Ascending aorta (tissue), 2 donors: ENCODE data around the gene JUND. TPM values are rescaled to one million over a fixed set of nuclear protein-coding genes. Genes with fewer than 3 reads are reported as not detected.

ENCODE experiments used
- DNase-seq, 2 donors: peaks; one replicate each; pipeline ENCODE4 v3.0.0-alpha.2; 2019; ENCODE audit warnings: low spot score in 2 of 2
- H3K27ac ChIP-seq, 2 donors: fragments of 200-600 bp; sonication (generic); one replicate each; pipeline ENCODE4 v1.5.1; 2016 to 2017; ENCODE audit warnings: mild to moderate bottlenecking in 1 of 2
- H3K27me3 ChIP-seq: fragments of 200-600 bp; sonication (generic); one replicate; pipeline ENCODE4 v1.5.1; 2017
- H3K36me3 ChIP-seq, 2 donors: fragments of 200-600 bp; sonication (generic); one replicate each; pipeline ENCODE4 v1.5.1; 2016
- H3K4me1 ChIP-seq, 2 donors: fragments of 200-600 bp; sonication (generic); one replicate each; pipeline ENCODE4 v1.5.1; 2016 to 2017; ENCODE audit warnings: mild to moderate bottlenecking in 1 of 2
- H3K4me3 ChIP-seq, 2 donors: fragments of 200-600 bp; sonication (generic); one replicate each; pipeline ENCODE4 v1.5.1; 2016 to 2017; ENCODE audit warnings: mild to moderate bottlenecking in 1 of 2
- H3K9me3 ChIP-seq, 2 donors: fragments of 200-600 bp; sonication (generic); one replicate each; pipeline ENCODE4 v1.5.1; 2016
- intact Hi-C: fragments of 100-400 bp; cut with DNase I; formaldehyde crosslinking; loops from one replicate; pipeline ENCODE4 v1.15.1; 2023
- total RNA-seq: library from RNA; depleted of rRNA; stranded (reverse); fragments of >200 nt; gene quantifications from one replicate; pipeline ENCODE4 v1.1.0, GENCODE V29; 2016
- TF ChIP-seq, protein P1 (sequence below), 3 experiments: fragments of 200-600 bp in 2 of 3; fragments of 450-650 bp in 1 of 3; sonication (generic) in 2 of 3; IDR thresholded peaks; one replicate each; pipeline ENCODE4 v1.5.1; 2016 to 2019; ENCODE audit warnings: antibody characterized with exemption in 3 of 3, mild to moderate bottlenecking in 1 of 3, moderate library complexity in 1 of 3

Gene JUND
- total RNA-seq, 1 donor from 2014 or later, result 3,570 TPM

DNA sequence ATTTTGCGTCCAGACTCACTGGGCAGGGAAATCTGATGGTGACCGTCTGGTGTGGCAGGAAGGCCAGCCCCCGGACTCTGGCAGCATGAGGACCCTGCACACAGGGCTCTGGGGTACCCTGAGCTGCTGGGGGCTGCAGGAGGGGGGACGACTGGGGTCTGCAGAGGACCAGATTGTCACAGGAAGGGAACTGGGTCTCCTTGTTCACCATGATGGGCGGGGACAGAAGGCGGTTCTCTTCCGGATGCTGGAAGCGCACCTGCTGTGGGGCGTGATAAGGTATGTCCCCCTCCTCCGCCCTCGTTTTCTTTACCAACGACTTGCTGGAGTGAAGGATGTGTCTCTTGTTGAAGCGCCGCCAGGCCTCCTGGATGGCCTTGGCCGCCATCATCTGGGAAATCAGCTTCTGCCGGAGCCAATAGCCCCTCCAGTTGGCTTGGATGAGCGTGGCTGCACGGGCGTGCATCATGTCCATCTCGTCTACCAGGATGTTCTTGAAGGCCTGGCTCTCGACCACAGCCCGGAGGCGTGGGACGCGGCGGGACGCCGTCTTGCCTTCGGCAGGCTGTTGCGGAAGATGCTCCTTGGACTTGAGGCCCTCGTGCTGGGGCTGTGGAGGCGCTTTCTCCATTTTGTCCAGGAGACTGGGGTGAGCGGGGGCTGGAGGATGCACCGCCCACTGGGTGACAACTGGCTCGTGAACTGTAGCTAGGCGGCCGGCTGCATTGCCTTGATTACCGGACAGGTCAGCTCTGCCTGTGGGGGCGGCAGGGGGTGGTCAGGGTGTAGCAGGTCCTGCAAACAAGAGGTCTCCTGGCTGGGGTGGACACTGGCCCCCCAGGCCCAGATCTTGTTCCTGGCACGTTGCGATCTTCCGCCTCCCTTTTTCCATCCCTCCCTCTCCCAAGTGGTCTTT lies 14.4 kb downstream of the JUND start:
- intact Hi-C loops, result no loop called here
- H3K36me3 ChIP-seq, result peaks cover 28 to 66% of the 10 kb centered on the region in 2 donors
- no peak for DNase-seq

DNA sequence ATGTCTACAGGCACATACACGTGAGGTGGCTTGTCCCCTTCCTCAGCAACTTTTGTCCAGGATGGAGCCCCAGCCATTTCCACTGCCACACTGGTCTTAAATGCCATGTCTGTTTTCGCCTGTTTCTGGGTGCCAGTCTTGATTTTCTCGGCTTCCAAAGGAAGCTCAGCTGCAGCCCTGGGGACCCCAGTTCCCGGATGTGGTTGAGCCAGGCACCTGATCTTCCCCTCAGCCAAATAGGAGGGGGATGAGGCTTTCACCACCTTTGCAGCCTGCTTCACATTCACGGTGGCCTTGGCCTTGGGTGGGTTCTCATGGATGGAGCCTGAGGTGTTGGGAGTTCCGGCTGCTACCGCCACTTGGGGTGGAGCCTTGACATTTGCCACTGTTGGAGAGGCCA lies 15.8 kb downstream of the JUND start:
- H3K9me3 ChIP-seq, result no peaks in the 10 kb centered on the region
- DNase-seq, result no peak
- H3K27ac ChIP-seq, result no peak overlapping the region
- peaks cover 28 to 66% of the 10 kb centered on the region in 2 donors for H3K36me3 ChIP-seq
- H3K4me1 ChIP-seq, result no peaks in the 10 kb centered on the region
- no peaks in the 10 kb centered on the region for H3K27me3 ChIP-seq
- no peak overlapping the region for H3K4me3 ChIP-seq
- intact Hi-C loops, result no loop called here
- TF ChIP-seq, protein P1, sequence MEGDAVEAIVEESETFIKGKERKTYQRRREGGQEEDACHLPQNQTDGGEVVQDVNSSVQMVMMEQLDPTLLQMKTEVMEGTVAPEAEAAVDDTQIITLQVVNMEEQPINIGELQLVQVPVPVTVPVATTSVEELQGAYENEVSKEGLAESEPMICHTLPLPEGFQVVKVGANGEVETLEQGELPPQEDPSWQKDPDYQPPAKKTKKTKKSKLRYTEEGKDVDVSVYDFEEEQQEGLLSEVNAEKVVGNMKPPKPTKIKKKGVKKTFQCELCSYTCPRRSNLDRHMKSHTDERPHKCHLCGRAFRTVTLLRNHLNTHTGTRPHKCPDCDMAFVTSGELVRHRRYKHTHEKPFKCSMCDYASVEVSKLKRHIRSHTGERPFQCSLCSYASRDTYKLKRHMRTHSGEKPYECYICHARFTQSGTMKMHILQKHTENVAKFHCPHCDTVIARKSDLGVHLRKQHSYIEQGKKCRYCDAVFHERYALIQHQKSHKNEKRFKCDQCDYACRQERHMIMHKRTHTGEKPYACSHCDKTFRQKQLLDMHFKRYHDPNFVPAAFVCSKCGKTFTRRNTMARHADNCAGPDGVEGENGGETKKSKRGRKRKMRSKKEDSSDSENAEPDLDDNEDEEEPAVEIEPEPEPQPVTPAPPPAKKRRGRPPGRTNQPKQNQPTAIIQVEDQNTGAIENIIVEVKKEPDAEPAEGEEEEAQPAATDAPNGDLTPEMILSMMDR (IDR thresholded peaks at IDR 0.05), result no peak

More for the DNA sequence above, 14.4 kb downstream of the JUND start:
- no peaks in the 10 kb centered on the region for H3K9me3 ChIP-seq
- H3K27me3 ChIP-seq, result no peaks in the 10 kb centered on the region
- H3K4me3 ChIP-seq, result no peak overlapping the region
- no peaks in the 10 kb centered on the region for H3K4me1 ChIP-seq
- TF ChIP-seq, protein P1 (IDR thresholded peaks at IDR 0.05), result no peak
- no peak overlapping the region for H3K27ac ChIP-seq

DNA sequence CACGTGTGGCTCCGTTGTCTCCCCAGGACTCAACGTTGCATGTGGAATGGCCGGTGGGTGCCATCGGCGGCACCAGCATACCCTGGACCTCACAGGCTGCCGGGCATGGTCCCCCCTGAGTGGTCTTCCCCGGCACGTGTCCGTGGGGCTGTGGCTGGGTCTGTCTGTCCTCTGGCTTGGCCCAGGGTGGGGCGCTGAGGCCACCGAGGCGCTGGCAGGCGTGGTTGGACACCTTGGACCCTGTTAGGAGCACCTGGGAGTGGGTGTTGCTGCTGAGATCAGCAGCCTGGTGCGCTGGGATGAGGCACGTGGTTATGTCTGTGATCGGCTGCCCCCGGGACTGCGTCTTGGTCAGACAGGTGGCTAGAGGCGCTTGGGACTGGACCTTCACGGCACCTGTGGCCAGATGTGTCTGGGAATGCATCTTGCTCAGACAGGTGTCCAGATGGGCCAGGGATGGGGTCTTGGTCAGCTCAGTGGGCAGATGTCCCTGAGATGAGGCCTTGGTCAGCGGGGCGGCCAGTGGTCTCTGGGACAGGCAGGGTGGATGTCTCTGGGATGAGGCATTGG lies 16.4 kb downstream of the JUND start:
- no peaks in the 10 kb centered on the region for H3K27me3 ChIP-seq
- peaks cover 28 to 66% of the 10 kb centered on the region in 2 donors for H3K36me3 ChIP-seq
- intact Hi-C loops, result loop anchor here (5.0 kb wide), 1 partner anchor 137 kb away; no protein-coding TSS in a partner anchor
- no peak overlapping the region for H3K27ac ChIP-seq
- TF ChIP-seq, protein P1 (IDR thresholded peaks at IDR 0.05), result no peak
- no peak overlapping the region for H3K4me3 ChIP-seq
- no peaks in the 10 kb centered on the region for H3K9me3 ChIP-seq
- no peak for DNase-seq
- no peaks in the 10 kb centered on the region for H3K4me1 ChIP-seq

DNA sequence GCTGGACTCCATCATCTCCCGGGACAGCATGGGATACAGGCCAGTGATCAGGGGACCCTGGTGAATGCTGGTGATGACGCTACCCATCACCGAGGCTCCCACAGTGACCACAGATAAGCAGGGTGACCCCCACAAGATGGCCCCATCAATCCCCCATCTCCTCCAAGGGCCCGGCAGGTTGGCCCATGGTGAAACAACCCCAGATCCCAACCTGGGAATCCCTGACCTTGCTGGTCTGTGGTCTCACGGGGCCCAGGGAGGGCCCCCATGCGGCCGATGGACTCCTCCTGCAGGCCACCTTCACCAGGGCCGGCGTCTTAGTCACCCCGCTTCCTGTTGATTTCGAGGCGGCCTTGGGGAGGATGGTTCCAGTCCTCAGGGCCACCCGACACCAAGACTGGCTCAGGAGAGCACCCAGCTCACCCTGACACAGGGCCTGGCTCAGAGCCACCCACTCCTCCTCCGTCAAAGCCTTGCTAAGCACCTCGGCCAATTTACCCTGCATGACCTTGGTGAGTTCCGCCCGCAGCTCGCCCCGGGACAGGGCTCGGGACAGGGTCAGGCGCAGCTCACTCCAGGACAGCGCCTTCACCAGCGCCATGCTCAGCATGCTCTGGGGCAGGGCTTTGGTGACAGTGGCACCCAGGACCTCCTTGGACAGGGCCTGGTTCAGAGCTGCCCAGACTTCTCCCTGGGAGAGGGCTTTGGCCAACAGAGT lies 17.1 kb downstream of the JUND start:
- no peak overlapping the region for H3K27ac ChIP-seq
- intact Hi-C loops, result loop anchor here (5.0 kb wide), 1 partner anchor 138 kb away; no protein-coding TSS in a partner anchor
- H3K27me3 ChIP-seq, result no peaks in the 10 kb centered on the region
- H3K36me3 ChIP-seq, result peaks cover 28 to 65% of the 10 kb centered on the region in 2 donors
- no peak overlapping the region for H3K4me3 ChIP-seq
- H3K4me1 ChIP-seq, result no peaks in the 10 kb centered on the region
- TF ChIP-seq, protein P1 (IDR thresholded peaks at IDR 0.05), result no peak
- no peaks in the 10 kb centered on the region for H3K9me3 ChIP-seq
- no peak for DNase-seq

DNA sequence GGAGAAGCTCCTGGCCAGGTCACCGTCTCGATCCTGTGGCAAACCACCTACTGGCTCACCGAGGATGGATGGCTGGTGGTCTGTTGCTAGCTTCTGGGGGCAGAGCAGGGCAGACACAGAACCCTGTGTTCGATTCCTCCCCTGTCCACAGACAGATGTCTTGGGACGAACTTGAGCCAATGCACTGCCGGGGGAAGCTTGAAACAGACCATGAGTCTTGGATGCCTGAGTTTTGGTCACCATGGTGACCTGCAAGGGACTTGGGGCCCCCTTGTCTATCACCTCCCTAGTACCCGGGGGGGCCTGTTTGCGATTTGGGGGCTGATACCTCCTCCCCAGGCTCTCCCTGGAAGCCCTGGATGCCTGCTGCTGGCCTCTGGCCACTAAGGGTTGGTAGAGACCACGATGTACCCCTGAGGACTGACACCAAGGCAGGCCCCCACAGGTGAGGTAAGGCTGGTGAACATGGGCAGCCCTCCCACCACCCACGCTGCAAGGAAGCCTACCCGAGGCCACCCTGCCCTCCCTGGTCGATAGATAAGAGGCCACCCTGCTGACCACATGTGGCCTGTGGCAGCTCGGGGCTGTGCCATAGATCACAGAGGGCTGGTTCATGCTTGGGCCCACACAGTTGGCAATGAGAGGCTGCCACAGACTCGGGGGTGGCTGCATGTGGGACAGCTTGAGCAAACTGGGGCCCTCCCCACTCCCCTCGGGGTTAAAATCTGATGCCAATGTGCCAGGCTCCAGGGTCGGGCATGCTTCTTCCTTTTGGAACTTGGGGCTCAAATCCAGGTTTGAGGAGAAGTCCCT lies 17.9 kb downstream of the JUND start:
- Histone ChIP-seq H3K27ac (no peak overlapping the region), H3K4me3 (no peak overlapping the region), H3K36me3 (peaks cover 23 to 59% of the 10 kb centered on the region in 2 donors), H3K4me1 (no peaks in the 10 kb centered on the region), H3K9me3 (no peaks in the 10 kb centered on the region), H3K27me3 (no peaks in the 10 kb centered on the region)
- DNase-seq, result no peak
- TF ChIP-seq, protein P1 (IDR thresholded peaks at IDR 0.05), result no peak
- intact Hi-C loops, result loop anchor here (5.0 kb wide), 1 partner anchor 139 kb away; no protein-coding TSS in a partner anchor
